ENCODE data around the gene SLC6A5.

Gene SLC6A5

GRCh38 chr11:20634044-20634443 is 34.6 kb downstream of the SLC6A5 start:
- H3K9me3 ChIP-seq (ENCODE audit: control insufficient read depth in 5 of 5, low read length in 5 of 5), result peaks cover 0 to 7% (median 3%) of the 10 kb centered on the region in 5 donors
- no peak overlapping the region for H3K9ac ChIP-seq (ENCODE audit: low read length in 5 of 5)
- H3K27me3 ChIP-seq (ENCODE audit: control insufficient read depth in 5 of 5, insufficient read depth in 4 of 5, low read length in 5 of 5), result peaks cover 0 to 5% (median 5%) of the 10 kb centered on the region in 5 donors
- H3K36me3 ChIP-seq (ENCODE audit: control insufficient read depth in 5 of 5, insufficient read depth in 5 of 5, low read length in 5 of 5), result no peaks in the 10 kb centered on the region
- no peaks in the 10 kb centered on the region for H3K4me1 ChIP-seq (ENCODE audit: control insufficient read depth in 5 of 5, insufficient read depth in 5 of 5, low read length in 5 of 5)
- H3K4me3 ChIP-seq (ENCODE audit: low read depth in 1 of 5, low read length in 5 of 5), result no peak overlapping the region
- no peak overlapping the region for H3K27ac ChIP-seq (ENCODE audit: low read depth, low read length)

- H3K27ac ChIP-seq (ENCODE audit: low read depth, low read length), result no peak overlapping the region
- no peak overlapping the region for H3K4me3 ChIP-seq (ENCODE audit: low read depth in 1 of 5, low read length in 5 of 5)
- no peaks in the 10 kb centered on the region for H3K36me3 ChIP-seq (ENCODE audit: control insufficient read depth in 5 of 5, insufficient read depth in 5 of 5, low read length in 5 of 5)
- H3K27me3 ChIP-seq (ENCODE audit: control insufficient read depth in 5 of 5, insufficient read depth in 4 of 5, low read length in 5 of 5), result peaks cover 0 to 5% (median 5%) of the 10 kb centered on the region in 5 donors
- peaks cover 0 to 7% (median 3%) of the 10 kb centered on the region in 5 donors for H3K9me3 ChIP-seq (ENCODE audit: control insufficient read depth in 5 of 5, low read length in 5 of 5)
- no peaks in the 10 kb centered on the region for H3K4me1 ChIP-seq (ENCODE audit: control insufficient read depth in 5 of 5, insufficient read depth in 5 of 5, low read length in 5 of 5)
- H3K9ac ChIP-seq (ENCODE audit: low read length in 5 of 5), result no peak overlapping the region
Observed at GRCh38 chr11:20634781-20635180, 35.4 kb downstream of the SLC6A5 start.

DNA sequence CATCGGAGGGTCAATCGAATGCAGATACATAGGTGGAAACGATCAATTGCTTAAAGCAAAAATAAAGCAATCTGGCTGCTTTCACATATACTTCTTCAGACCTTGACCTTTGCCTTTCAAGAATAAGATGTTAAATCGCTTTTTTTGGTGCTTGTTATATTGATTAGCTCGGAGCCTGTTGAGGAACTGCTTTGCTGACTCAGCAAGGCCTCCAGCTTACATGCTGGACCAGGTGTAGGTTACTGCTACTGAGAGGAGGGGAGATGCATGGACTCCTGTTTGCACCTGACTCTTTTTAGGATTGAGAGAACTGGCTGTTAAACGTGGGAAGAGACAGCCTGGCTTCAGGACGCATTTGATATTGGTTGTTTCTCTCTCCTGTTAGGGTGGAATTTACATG is 38.7 kb downstream of the SLC6A5 start:
- no peaks in the 10 kb centered on the region for H3K4me1 ChIP-seq (ENCODE audit: control insufficient read depth in 5 of 5, insufficient read depth in 5 of 5, low read length in 5 of 5)
- no peaks in the 10 kb centered on the region for H3K36me3 ChIP-seq (ENCODE audit: control insufficient read depth in 5 of 5, insufficient read depth in 5 of 5, low read length in 5 of 5)
- no peak overlapping the region for H3K4me3 ChIP-seq (ENCODE audit: low read depth in 1 of 5, low read length in 5 of 5)
- H3K9ac ChIP-seq (ENCODE audit: low read length in 5 of 5), result no peak overlapping the region
- H3K27ac ChIP-seq (ENCODE audit: low read depth, low read length), result no peak overlapping the region
- no peaks in the 10 kb centered on the region for H3K9me3 ChIP-seq (ENCODE audit: control insufficient read depth in 5 of 5, low read length in 5 of 5)
- peaks cover 0 to 5% (median 5%) of the 10 kb centered on the region in 5 donors for H3K27me3 ChIP-seq (ENCODE audit: control insufficient read depth in 5 of 5, insufficient read depth in 4 of 5, low read length in 5 of 5)

GRCh38 chr11:20639688-20640087 is 40.3 kb downstream of the SLC6A5 start:
- Histone ChIP-seq H3K27ac (ENCODE audit: low read depth, low read length) (no peak overlapping the region), H3K4me1 (ENCODE audit: control insufficient read depth in 5 of 5, insufficient read depth in 5 of 5, low read length in 5 of 5) (no peaks in the 10 kb centered on the region), H3K36me3 (ENCODE audit: control insufficient read depth in 5 of 5, insufficient read depth in 5 of 5, low read length in 5 of 5) (no peaks in the 10 kb centered on the region), H3K9me3 (ENCODE audit: control insufficient read depth in 5 of 5, low read length in 5 of 5) (no peaks in the 10 kb centered on the region), H3K4me3 (ENCODE audit: low read depth in 1 of 5, low read length in 5 of 5) (no peak overlapping the region), H3K27me3 (ENCODE audit: control insufficient read depth in 5 of 5, insufficient read depth in 4 of 5, low read length in 5 of 5) (peaks cover 0 to 5% (median 5%) of the 10 kb centered on the region in 5 donors), H3K9ac (ENCODE audit: low read length in 5 of 5) (no peak overlapping the region)

DNA sequence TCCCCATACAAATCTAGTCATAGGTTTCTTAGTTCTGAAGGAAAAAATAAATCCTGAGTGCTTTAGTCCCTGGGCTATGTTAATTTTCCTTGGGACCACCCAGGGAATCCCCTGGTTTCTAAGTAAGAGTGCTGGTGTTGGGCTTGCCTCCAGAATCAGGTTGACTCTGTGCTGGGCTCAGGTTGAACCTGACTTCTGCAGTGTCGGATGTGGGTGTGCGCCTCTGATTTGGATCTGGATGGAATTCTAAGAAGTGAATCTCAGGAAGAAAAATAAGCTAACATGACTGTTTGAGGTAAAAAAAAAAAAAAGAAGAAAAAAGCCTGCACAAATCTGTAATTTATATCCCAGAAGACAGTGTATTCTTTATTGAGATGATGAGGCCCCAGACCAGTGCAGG is 41.0 kb downstream of the SLC6A5 start:
- Histone ChIP-seq H3K9ac (ENCODE audit: low read length in 5 of 5) (no peak overlapping the region), H3K27ac (ENCODE audit: low read depth, low read length) (no peak overlapping the region), H3K4me3 (ENCODE audit: low read depth in 1 of 5, low read length in 5 of 5) (no peak overlapping the region), H3K9me3 (ENCODE audit: control insufficient read depth in 5 of 5, low read length in 5 of 5) (no peaks in the 10 kb centered on the region), H3K27me3 (ENCODE audit: control insufficient read depth in 5 of 5, insufficient read depth in 4 of 5, low read length in 5 of 5) (peaks cover 0 to 5% (median 5%) of the 10 kb centered on the region in 5 donors), H3K4me1 (ENCODE audit: control insufficient read depth in 5 of 5, insufficient read depth in 5 of 5, low read length in 5 of 5) (no peaks in the 10 kb centered on the region), H3K36me3 (ENCODE audit: control insufficient read depth in 5 of 5, insufficient read depth in 5 of 5, low read length in 5 of 5) (no peaks in the 10 kb centered on the region)

GRCh38 chr11:20644360-20644759 is 45.0 kb downstream of the SLC6A5 start:
- Histone ChIP-seq H3K27ac (ENCODE audit: low read depth, low read length) (no peak overlapping the region), H3K36me3 (ENCODE audit: control insufficient read depth in 5 of 5, insufficient read depth in 5 of 5, low read length in 5 of 5) (no peaks in the 10 kb centered on the region), H3K9me3 (ENCODE audit: control insufficient read depth in 5 of 5, low read length in 5 of 5) (no peaks in the 10 kb centered on the region), H3K27me3 (ENCODE audit: control insufficient read depth in 5 of 5, insufficient read depth in 4 of 5, low read length in 5 of 5) (no peaks in the 10 kb centered on the region), H3K4me3 (ENCODE audit: low read depth in 1 of 5, low read length in 5 of 5) (no peak overlapping the region), H3K4me1 (ENCODE audit: control insufficient read depth in 5 of 5, insufficient read depth in 5 of 5, low read length in 5 of 5) (no peaks in the 10 kb centered on the region), H3K9ac (ENCODE audit: low read length in 5 of 5) (no peak overlapping the region)

DNA sequence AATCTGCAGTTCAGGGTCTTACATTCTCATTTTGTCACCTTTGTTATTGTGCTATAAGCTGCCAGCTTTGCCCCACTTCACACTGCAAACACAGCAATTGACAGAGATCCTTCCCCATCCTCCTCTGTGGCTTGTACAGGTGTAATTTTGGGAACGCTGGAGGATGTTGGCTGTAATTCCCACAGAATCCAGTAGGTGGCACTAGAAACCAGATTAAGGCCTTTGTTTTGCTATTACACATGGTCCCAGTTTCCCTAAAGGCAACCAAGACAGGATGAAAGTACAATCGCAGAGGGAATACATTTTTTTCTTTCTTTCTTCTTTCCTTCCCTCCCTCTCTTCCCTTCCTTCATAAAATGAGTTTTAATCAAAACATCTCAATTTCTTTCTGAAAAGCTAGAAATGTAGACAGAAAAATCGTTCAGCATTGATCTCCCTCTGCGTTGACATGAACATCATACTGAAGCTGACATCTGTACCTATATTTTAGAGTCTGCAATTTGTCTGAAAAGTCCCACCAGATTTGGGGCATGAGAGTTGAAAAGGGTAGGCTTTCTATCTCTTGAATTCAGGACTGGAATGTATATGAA is 48.7 kb downstream of the SLC6A5 start:
- no peaks in the 10 kb centered on the region for H3K36me3 ChIP-seq (ENCODE audit: control insufficient read depth in 5 of 5, insufficient read depth in 5 of 5, low read length in 5 of 5)
- no peak overlapping the region for H3K4me3 ChIP-seq (ENCODE audit: low read depth in 1 of 5, low read length in 5 of 5)
- no peaks in the 10 kb centered on the region for H3K4me1 ChIP-seq (ENCODE audit: control insufficient read depth in 5 of 5, insufficient read depth in 5 of 5, low read length in 5 of 5)
- no peaks in the 10 kb centered on the region for H3K9me3 ChIP-seq (ENCODE audit: control insufficient read depth in 5 of 5, low read length in 5 of 5)
- no peak overlapping the region for H3K27ac ChIP-seq (ENCODE audit: low read depth, low read length)
- H3K9ac ChIP-seq (ENCODE audit: low read length in 5 of 5), result no peak overlapping the region
- peaks cover 0 to 10% (median 3%) of the 10 kb centered on the region in 5 donors for H3K27me3 ChIP-seq (ENCODE audit: control insufficient read depth in 5 of 5, insufficient read depth in 4 of 5, low read length in 5 of 5)

- no peak overlapping the region for H3K4me3 ChIP-seq (ENCODE audit: low read depth in 1 of 5, low read length in 5 of 5)
- H3K36me3 ChIP-seq (ENCODE audit: control insufficient read depth in 5 of 5, insufficient read depth in 5 of 5, low read length in 5 of 5), result no peaks in the 10 kb centered on the region
- no peak overlapping the region for H3K9ac ChIP-seq (ENCODE audit: low read length in 5 of 5)
- H3K27me3 ChIP-seq (ENCODE audit: control insufficient read depth in 5 of 5, insufficient read depth in 4 of 5, low read length in 5 of 5), result peaks cover 0 to 27% (median 9%) of the 10 kb centered on the region in 5 donors
- H3K9me3 ChIP-seq (ENCODE audit: control insufficient read depth in 5 of 5, low read length in 5 of 5), result no peaks in the 10 kb centered on the region
- H3K4me1 ChIP-seq (ENCODE audit: control insufficient read depth in 5 of 5, insufficient read depth in 5 of 5, low read length in 5 of 5), result no peaks in the 10 kb centered on the region
- no peak overlapping the region for H3K27ac ChIP-seq (ENCODE audit: low read depth, low read length)
Observed at GRCh38 chr11:20652150-20652806, 52.9 kb downstream of the SLC6A5 start.

DNA sequence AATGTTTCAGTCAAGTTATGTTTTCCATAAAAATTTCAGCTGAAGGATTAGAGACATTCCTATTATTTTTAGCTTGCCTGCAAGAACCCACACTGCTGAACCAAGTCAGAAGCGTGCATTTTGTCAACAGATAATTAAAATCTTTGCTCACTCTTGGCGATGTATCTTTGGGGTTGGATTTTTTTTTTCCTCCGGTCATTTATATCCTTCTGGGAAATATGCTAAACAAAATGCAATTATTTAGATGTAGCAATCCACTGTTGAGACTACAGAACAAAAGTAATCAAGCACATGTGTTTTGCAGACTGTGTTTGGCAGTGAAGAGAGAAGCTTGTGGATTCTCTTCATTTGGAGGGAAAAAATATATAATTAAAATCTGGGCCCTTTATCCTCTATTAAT is 54.6 kb downstream of the SLC6A5 start:
- no peaks in the 10 kb centered on the region for H3K4me1 ChIP-seq (ENCODE audit: control insufficient read depth in 5 of 5, insufficient read depth in 5 of 5, low read length in 5 of 5)
- no peak overlapping the region for H3K4me3 ChIP-seq (ENCODE audit: low read depth in 1 of 5, low read length in 5 of 5)
- H3K9me3 ChIP-seq (ENCODE audit: control insufficient read depth in 5 of 5, low read length in 5 of 5), result no peaks in the 10 kb centered on the region
- H3K9ac ChIP-seq (ENCODE audit: low read length in 5 of 5), result no peak overlapping the region
- peaks cover 0 to 27% (median 9%) of the 10 kb centered on the region in 5 donors for H3K27me3 ChIP-seq (ENCODE audit: control insufficient read depth in 5 of 5, insufficient read depth in 4 of 5, low read length in 5 of 5)
- no peaks in the 10 kb centered on the region for H3K36me3 ChIP-seq (ENCODE audit: control insufficient read depth in 5 of 5, insufficient read depth in 5 of 5, low read length in 5 of 5)
- no peak overlapping the region for H3K27ac ChIP-seq (ENCODE audit: low read depth, low read length)

DNA sequence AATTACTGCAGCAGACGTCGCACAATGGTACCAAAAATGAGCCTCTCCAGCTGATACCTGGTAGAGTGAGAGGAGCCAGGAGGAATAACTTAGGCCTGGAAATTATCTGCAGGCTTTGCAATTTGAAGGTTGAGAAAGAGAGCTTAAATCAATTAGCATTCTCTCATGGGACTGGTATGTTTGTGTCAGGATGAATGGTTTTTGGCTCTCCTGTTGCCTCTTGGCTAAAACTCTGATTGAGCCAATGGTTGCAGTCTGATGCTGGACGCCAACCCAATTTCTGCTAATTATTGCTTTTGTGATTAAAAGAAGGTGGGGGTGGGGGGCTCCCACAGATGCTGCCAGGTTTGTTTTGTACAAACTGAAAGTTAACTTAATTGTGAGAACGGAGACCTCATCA is 57.5 kb downstream of the SLC6A5 start:
- H3K27ac ChIP-seq (ENCODE audit: low read depth, low read length), result no peak overlapping the region
- no peak overlapping the region for H3K4me3 ChIP-seq (ENCODE audit: low read depth in 1 of 5, low read length in 5 of 5)
- no peak overlapping the region for H3K9ac ChIP-seq (ENCODE audit: low read length in 5 of 5)
- H3K4me1 ChIP-seq (ENCODE audit: control insufficient read depth in 5 of 5, insufficient read depth in 5 of 5, low read length in 5 of 5), result no peaks in the 10 kb centered on the region
- H3K27me3 ChIP-seq (ENCODE audit: control insufficient read depth in 5 of 5, insufficient read depth in 4 of 5, low read length in 5 of 5), result peaks cover 0 to 25% (median 9%) of the 10 kb centered on the region in 5 donors
- no peaks in the 10 kb centered on the region for H3K36me3 ChIP-seq (ENCODE audit: control insufficient read depth in 5 of 5, insufficient read depth in 5 of 5, low read length in 5 of 5)
- H3K9me3 ChIP-seq (ENCODE audit: control insufficient read depth in 5 of 5, low read length in 5 of 5), result peaks cover 0 to 4% (median 0%) of the 10 kb centered on the region in 5 donors
